Measurements from ENCODE around the gene ECHDC3. TPM values are rescaled to one million over a fixed set of nuclear protein-coding genes. Genes with fewer than 3 reads are reported as not detected.

The ECHDC3 gene
- total RNA-seq, 1 experiment from 2014 or later, result 13.0 TPM

- ChIA-PET POLR2A (no interaction called here), CTCF (no interaction called here), RAD21 (ENCODE audit: low non-redundant PET in 1 of 2, low total read pairs in 2 of 2, uncharacterized antibody in 2 of 2, unreplicated experiment in 2 of 2) (no interaction called here)
- Histone ChIP-seq H3K4me3 (replicated peaks in 1 of 2; ENCODE audit: low read depth in 1 of 2, low read length in 2 of 2) (no peak overlapping the region), H3K27ac (ENCODE audit: low read depth, low read length) (no peak overlapping the region), H3K9me2 (ENCODE audit: insufficient read depth) (no peaks in the 10 kb centered on the region), H3K4me2 (ENCODE audit: low read length) (no peak overlapping the region), H3K9ac (ENCODE audit: low read length) (no peak overlapping the region), H3K27me3 (ENCODE audit: insufficient read depth, low read length) (no peaks in the 10 kb centered on the region), H4K20me1 (ENCODE audit: insufficient read depth) (no peaks in the 10 kb centered on the region), H3K36me3 (ENCODE audit: control insufficient read depth in 1 of 2, insufficient read depth in 2 of 2, low read length in 2 of 2) (no peaks in the 10 kb centered on the region), H3K9me3 (ENCODE audit: control insufficient read depth in 1 of 2, insufficient read depth in 1 of 2, low read depth in 1 of 2, low read length in 2 of 2) (no peaks in the 10 kb centered on the region; a peak in 1 of 4 replicates), H2AFZ (ENCODE audit: low read depth, low read length, poor library complexity, severe bottlenecking) (no peak overlapping the region), H3K79me2 (ENCODE audit: insufficient read depth, low read length) (no peaks in the 10 kb centered on the region), H3K4me1 (ENCODE audit: control insufficient read depth in 1 of 2, insufficient read depth in 2 of 2, low read length in 2 of 2) (peaks cover 0 to 6% of the 10 kb centered on the region in 2 experiments; a peak in 1 of 4 replicates)
- DNase-seq (ENCODE audit: low read depth, low spot score) (no peak), ATAC-seq (no peak)
- BruUV-seq (replicated peaks), result no TSS peak
- no peak for TF ChIP-seq SRF (IDR thresholded peaks at IDR 0.05; ENCODE audit: low read depth)
- TF ChIP-seq EZH2 (IDR thresholded peaks at IDR 0.05), result no peak
- TF ChIP-seq RAD21 (IDR thresholded peaks at IDR 0.05; ENCODE audit: low read depth), result no peak
- no peak for TF ChIP-seq ZFX (IDR thresholded peaks at IDR 0.05)
- TF ChIP-seq ZBTB33 (IDR thresholded peaks at IDR 0.05; ENCODE audit: extremely low read depth, insufficient replicate concordance, low read length), result no peak
- no peak for TF ChIP-seq JUND (IDR thresholded peaks at IDR 0.05)
- no peak for TF ChIP-seq CEBPB (IDR thresholded peaks at IDR 0.05; ENCODE audit: low read depth)
- TF ChIP-seq SIN3A (IDR thresholded peaks at IDR 0.05; ENCODE audit: low read depth), result no peak
- no peak for TF ChIP-seq REST (IDR thresholded peaks at IDR 0.05; ENCODE audit: low read depth)
- no peak for TF ChIP-seq ZNF274 (IDR thresholded peaks at IDR 0.05; ENCODE audit: low read depth, low read length)
- TF ChIP-seq POLR2A (IDR thresholded peaks at IDR 0.05; ENCODE audit: borderline replicate concordance, extremely low read depth, insufficient read depth, insufficient read length), result no peak
- no peak for TF ChIP-seq CBX3 (IDR thresholded peaks at IDR 0.05; ENCODE audit: low read depth)
- no peak for TF ChIP-seq SP1 (IDR thresholded peaks at IDR 0.05; ENCODE audit: low read depth)
- no peak for TF ChIP-seq YY1 (IDR thresholded peaks at IDR 0.05; ENCODE audit: extremely low read depth, insufficient replicate concordance, low read depth, low read length)
- no peak for TF ChIP-seq FOSL1 (IDR thresholded peaks at IDR 0.05; ENCODE audit: low read depth)
- no peak for TF ChIP-seq TCF7L2 (IDR thresholded peaks at IDR 0.05; ENCODE audit: borderline replicate concordance, extremely low read depth, insufficient read depth, insufficient read length)
- TF ChIP-seq EZH2phosphoT487 (IDR thresholded peaks at IDR 0.05; ENCODE audit: borderline replicate concordance), result no peak
- no peak for TF ChIP-seq ELF1 (IDR thresholded peaks at IDR 0.05; ENCODE audit: borderline replicate concordance, low read depth)
- TF ChIP-seq ATF3 (IDR thresholded peaks at IDR 0.05), result no peak
- no peak for TF ChIP-seq EGR1 (IDR thresholded peaks at IDR 0.05; ENCODE audit: low read depth)
- intact Hi-C loops (cut with micrococcal nuclease), result no loop called here
These were observed 21.9 kb upstream of the ECHDC3 start for GRCh38 chr10:11720260-11720741.
